B cell (primary cell): ENCODE data around the gene FRMD4A.

ENCODE experiments used
- EZH2 ChIP-seq: IDR thresholded peaks from 2 replicates; pipeline ENCODE4 v1.6.1; 2012; ENCODE audit warnings: borderline replicate concordance, low read depth, mild to moderate bottlenecking, moderate library complexity, low read length; ENCODE audit not compliant: insufficient read depth, poor library complexity, severe bottlenecking
- TF ChIP-seq, protein P1 (sequence below): fragments of 200-600 bp; IDR thresholded peaks from one replicate; pipeline ENCODE4 v1.8.0; 2022; ENCODE audit warnings: antibody characterized with exemption, mild to moderate bottlenecking

DNA sequence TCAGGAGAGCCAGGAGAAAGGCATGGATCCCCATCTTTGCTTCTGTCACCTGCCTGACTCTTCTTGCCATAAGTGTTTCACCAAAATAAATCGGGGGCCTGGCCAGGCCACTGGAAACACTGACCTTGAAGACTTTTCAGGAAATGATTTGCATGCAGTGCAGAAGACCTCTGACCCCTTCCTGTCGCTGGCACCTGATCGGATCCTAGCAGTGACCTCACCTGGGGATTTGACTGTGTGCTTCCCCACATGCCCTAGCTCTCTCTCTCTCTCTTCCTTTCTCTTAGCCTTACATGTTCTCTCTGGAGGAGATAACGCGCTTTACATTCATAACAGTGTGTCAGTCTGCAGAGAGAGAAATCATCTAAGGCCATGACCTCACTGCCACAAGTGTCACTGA is 500.9 kb downstream of the FRMD4A start:
- no peak for TF ChIP-seq EZH2
- TF ChIP-seq, protein P1, sequence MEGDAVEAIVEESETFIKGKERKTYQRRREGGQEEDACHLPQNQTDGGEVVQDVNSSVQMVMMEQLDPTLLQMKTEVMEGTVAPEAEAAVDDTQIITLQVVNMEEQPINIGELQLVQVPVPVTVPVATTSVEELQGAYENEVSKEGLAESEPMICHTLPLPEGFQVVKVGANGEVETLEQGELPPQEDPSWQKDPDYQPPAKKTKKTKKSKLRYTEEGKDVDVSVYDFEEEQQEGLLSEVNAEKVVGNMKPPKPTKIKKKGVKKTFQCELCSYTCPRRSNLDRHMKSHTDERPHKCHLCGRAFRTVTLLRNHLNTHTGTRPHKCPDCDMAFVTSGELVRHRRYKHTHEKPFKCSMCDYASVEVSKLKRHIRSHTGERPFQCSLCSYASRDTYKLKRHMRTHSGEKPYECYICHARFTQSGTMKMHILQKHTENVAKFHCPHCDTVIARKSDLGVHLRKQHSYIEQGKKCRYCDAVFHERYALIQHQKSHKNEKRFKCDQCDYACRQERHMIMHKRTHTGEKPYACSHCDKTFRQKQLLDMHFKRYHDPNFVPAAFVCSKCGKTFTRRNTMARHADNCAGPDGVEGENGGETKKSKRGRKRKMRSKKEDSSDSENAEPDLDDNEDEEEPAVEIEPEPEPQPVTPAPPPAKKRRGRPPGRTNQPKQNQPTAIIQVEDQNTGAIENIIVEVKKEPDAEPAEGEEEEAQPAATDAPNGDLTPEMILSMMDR, result no peak
